AG09309 (cell line): ENCODE results near the gene PAX9.

Source experiments
- DNase-seq: peaks from one replicate; pipeline ENCODE4 v3.0.0-alpha.2; 2010; ENCODE audit warnings: low read depth
- H3K4me3 ChIP-seq: 2 replicates; pipeline ENCODE4 v1.5.1; 2011; ENCODE audit warnings: mild to moderate bottlenecking, low read depth, low read length, moderate library complexity; ENCODE audit not compliant: control insufficient read depth
- TF ChIP-seq, protein P1 (sequence below): IDR thresholded peaks from 2 replicates; pipeline ENCODE4 v1.5.1; 2011; ENCODE audit warnings: mild to moderate bottlenecking, low read depth, low read length, inconsistent platforms; ENCODE audit not compliant: insufficient read depth, control insufficient read depth; ENCODE audit errors: missing control alignments

Gene PAX9

GRCh38 chr14:36664322-36665193 lies 2.9 kb downstream of the PAX9 start:
- no peak for DNase-seq
- TF ChIP-seq, protein P1, sequence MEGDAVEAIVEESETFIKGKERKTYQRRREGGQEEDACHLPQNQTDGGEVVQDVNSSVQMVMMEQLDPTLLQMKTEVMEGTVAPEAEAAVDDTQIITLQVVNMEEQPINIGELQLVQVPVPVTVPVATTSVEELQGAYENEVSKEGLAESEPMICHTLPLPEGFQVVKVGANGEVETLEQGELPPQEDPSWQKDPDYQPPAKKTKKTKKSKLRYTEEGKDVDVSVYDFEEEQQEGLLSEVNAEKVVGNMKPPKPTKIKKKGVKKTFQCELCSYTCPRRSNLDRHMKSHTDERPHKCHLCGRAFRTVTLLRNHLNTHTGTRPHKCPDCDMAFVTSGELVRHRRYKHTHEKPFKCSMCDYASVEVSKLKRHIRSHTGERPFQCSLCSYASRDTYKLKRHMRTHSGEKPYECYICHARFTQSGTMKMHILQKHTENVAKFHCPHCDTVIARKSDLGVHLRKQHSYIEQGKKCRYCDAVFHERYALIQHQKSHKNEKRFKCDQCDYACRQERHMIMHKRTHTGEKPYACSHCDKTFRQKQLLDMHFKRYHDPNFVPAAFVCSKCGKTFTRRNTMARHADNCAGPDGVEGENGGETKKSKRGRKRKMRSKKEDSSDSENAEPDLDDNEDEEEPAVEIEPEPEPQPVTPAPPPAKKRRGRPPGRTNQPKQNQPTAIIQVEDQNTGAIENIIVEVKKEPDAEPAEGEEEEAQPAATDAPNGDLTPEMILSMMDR: no peak
- H3K4me3 ChIP-seq: no peak overlapping the region

GRCh38 chr14:36665887-36666415 lies 4.3 kb downstream of the PAX9 start:
- H3K4me3 ChIP-seq: no peak overlapping the region
- TF ChIP-seq, protein P1: no peak
- DNase-seq: no peak

- no peak overlapping the region for H3K4me3 ChIP-seq
- no peak for DNase-seq
- TF ChIP-seq, protein P1: no peak
Observed at GRCh38 chr14:36666416-36667206, 5.0 kb downstream of the PAX9 start.

DNA sequence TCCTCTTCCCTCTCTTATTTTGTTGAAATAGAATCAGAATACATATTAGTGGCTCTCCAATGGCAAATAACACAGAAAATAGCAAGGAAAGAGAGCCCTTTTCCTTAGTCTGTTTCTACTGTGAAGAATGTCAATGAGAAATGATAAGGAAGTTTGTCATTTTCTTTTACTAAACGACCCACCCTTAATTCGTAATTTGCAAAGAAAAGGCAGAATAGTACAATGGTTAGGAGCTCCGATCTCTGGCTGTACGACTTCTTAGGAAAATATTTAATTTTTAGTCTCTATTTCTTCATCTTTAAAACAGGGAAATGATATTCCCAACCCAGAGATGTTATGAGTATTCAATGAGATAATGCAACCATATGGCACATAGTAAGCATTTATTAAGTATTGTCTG lies 6.0 kb downstream of the PAX9 start:
- no peak for DNase-seq
- no peak overlapping the region for H3K4me3 ChIP-seq
- TF ChIP-seq, protein P1: no peak

GRCh38 chr14:36671149-36671548 lies 9.5 kb downstream of the PAX9 start:
- TF ChIP-seq, protein P1: no peak
- H3K4me3 ChIP-seq: no peak overlapping the region
- DNase-seq: no peak

- no peak for DNase-seq
- TF ChIP-seq, protein P1: no peak
- no peak overlapping the region for H3K4me3 ChIP-seq
Observed at GRCh38 chr14:36672095-36672494, 10.4 kb downstream of the PAX9 start.
